Measurements from ENCODE around the gene SLC10A7.

SLC10A7 gene

DNA sequence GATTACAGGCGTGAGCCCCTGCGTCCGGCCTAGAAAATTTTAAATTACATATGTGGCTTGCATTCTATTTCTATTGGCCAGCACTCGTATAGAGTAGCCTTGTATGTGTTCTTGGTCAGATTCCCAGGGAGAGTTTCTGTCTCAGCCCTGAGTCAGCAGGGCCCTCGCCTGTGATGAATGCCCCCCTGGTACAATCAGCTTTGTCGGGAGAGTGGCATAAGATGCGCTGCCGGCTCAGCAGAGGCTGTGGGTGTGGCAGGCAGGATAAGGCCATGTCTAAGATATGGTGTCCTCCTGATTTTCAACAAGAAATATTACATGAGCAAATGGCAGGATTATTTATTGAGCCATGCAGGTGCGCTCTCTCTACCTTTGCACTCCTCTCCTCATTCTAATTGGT, 309.0 kb downstream of the SLC10A7 start:
- H3K27me3 ChIP-seq (ENCODE audit: control insufficient read depth, low read length) = 0 out of 2 replicates have a peak, but pooled peaks cover 10% of the 10 kb centered on the region
- H4K20me1 ChIP-seq (ENCODE audit: control insufficient read depth, insufficient read depth, low read depth, low read length) = no peaks in the 10 kb centered on the region
- H3K4me3 ChIP-seq (ENCODE audit: low read length) = no peak overlapping the region
- H3K27ac ChIP-seq (ENCODE audit: low read depth, low read length) = no peak overlapping the region
- H3K79me2 ChIP-seq (ENCODE audit: control insufficient read depth, low read length) = no peaks in the 10 kb centered on the region
- H3K4me2 ChIP-seq (ENCODE audit: low read length) = no peak overlapping the region
- no peaks in the 10 kb centered on the region for H3K36me3 ChIP-seq (ENCODE audit: control insufficient read depth, low read length)
- no peak for TF ChIP-seq EZH2phosphoT487 (IDR thresholded peaks at IDR 0.05; ENCODE audit: borderline replicate concordance, low read length)
- TF ChIP-seq, protein P1, sequence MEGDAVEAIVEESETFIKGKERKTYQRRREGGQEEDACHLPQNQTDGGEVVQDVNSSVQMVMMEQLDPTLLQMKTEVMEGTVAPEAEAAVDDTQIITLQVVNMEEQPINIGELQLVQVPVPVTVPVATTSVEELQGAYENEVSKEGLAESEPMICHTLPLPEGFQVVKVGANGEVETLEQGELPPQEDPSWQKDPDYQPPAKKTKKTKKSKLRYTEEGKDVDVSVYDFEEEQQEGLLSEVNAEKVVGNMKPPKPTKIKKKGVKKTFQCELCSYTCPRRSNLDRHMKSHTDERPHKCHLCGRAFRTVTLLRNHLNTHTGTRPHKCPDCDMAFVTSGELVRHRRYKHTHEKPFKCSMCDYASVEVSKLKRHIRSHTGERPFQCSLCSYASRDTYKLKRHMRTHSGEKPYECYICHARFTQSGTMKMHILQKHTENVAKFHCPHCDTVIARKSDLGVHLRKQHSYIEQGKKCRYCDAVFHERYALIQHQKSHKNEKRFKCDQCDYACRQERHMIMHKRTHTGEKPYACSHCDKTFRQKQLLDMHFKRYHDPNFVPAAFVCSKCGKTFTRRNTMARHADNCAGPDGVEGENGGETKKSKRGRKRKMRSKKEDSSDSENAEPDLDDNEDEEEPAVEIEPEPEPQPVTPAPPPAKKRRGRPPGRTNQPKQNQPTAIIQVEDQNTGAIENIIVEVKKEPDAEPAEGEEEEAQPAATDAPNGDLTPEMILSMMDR (IDR thresholded peaks at IDR 0.05; ENCODE audit: low read depth, low read length, poor library complexity, severe bottlenecking) = no peak
- H3F3A ChIP-seq (ENCODE audit: control insufficient read depth, insufficient read depth) = no peaks in the 10 kb centered on the region
- H3K4me1 ChIP-seq (ENCODE audit: control insufficient read depth, low read length) = no peaks in the 10 kb centered on the region
- no peaks in the 10 kb centered on the region for H3K9me3 ChIP-seq (ENCODE audit: control insufficient read depth, insufficient read depth, low read length)
- no peaks in the 10 kb centered on the region; the same call in 1 of the 2 replicates for H3K9me2 ChIP-seq (replicated peaks; ENCODE audit: control insufficient read depth, low read length)

DNA sequence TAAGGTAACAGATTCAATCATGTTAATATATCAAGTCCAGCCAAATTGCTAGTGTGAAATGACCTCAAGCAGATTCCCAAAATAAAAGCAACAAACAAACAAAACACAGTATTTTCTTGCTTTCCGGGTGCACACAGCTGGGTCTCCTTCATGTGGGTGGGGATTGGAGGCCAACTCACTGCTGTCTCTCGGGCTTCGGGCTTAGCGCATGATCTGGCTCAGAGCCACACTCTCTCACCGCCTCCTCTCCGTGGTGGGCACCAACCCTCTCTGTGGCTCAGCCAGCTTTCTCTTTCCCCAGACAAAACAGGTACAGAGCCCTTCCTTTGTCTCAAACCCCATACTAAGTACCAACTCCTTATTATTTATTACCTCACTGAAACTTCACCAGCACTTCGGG, 310.3 kb downstream of the SLC10A7 start:
- no peaks in the 10 kb centered on the region for H4K20me1 ChIP-seq (ENCODE audit: control insufficient read depth, insufficient read depth, low read depth, low read length)
- H3K27ac ChIP-seq (ENCODE audit: low read depth, low read length) = no peak overlapping the region
- H3F3A ChIP-seq (ENCODE audit: control insufficient read depth, insufficient read depth) = no peaks in the 10 kb centered on the region
- no peaks in the 10 kb centered on the region for H3K4me1 ChIP-seq (ENCODE audit: control insufficient read depth, low read length)
- TF ChIP-seq, protein P1 (IDR thresholded peaks at IDR 0.05; ENCODE audit: low read depth, low read length, poor library complexity, severe bottlenecking) = no peak
- TF ChIP-seq EZH2phosphoT487 (IDR thresholded peaks at IDR 0.05; ENCODE audit: borderline replicate concordance, low read length) = no peak
- H3K9me3 ChIP-seq (ENCODE audit: control insufficient read depth, insufficient read depth, low read length) = no peaks in the 10 kb centered on the region
- no peaks in the 10 kb centered on the region for H3K79me2 ChIP-seq (ENCODE audit: control insufficient read depth, low read length)
- no peaks in the 10 kb centered on the region; the same call in 1 of the 2 replicates for H3K9me2 ChIP-seq (replicated peaks; ENCODE audit: control insufficient read depth, low read length)
- H3K4me2 ChIP-seq (ENCODE audit: low read length) = no peak overlapping the region
- no peaks in the 10 kb centered on the region for H3K36me3 ChIP-seq (ENCODE audit: control insufficient read depth, low read length)
- no peak overlapping the region for H3K4me3 ChIP-seq (ENCODE audit: low read length)
- 0 out of 2 replicates have a peak, but pooled peaks cover 10% of the 10 kb centered on the region for H3K27me3 ChIP-seq (ENCODE audit: control insufficient read depth, low read length)

DNA sequence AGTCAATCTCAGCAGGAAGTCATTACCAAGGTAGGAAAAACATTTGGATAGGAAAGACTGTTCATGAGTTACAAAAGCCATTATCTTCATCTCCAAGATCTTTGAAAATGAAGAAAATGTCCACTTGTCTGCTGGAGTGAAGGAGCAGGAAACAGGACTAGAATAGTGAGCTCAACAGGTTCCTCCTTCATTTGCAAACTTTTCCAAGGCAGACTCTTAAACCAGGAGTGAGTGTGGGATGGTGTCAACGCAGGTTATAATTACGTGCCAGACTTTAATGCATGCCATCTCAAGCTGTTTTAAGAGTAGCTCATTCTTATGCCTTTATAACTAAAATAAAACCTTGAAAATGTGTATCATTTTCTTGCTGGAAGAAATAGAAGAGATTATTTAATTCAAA, 310.9 kb downstream of the SLC10A7 start:
- no peaks in the 10 kb centered on the region for H3K4me1 ChIP-seq (ENCODE audit: control insufficient read depth, low read length)
- H3K4me2 ChIP-seq (ENCODE audit: low read length) = no peak overlapping the region
- no peaks in the 10 kb centered on the region for H3K36me3 ChIP-seq (ENCODE audit: control insufficient read depth, low read length)
- H3K27ac ChIP-seq (ENCODE audit: low read depth, low read length) = no peak overlapping the region
- no peaks in the 10 kb centered on the region for H3K9me3 ChIP-seq (ENCODE audit: control insufficient read depth, insufficient read depth, low read length)
- no peak overlapping the region for H3K4me3 ChIP-seq (ENCODE audit: low read length)
- TF ChIP-seq, protein P1 (IDR thresholded peaks at IDR 0.05; ENCODE audit: low read depth, low read length, poor library complexity, severe bottlenecking) = no peak
- no peak for TF ChIP-seq EZH2phosphoT487 (IDR thresholded peaks at IDR 0.05; ENCODE audit: borderline replicate concordance, low read length)
- H4K20me1 ChIP-seq (ENCODE audit: control insufficient read depth, insufficient read depth, low read depth, low read length) = no peaks in the 10 kb centered on the region
- H3K79me2 ChIP-seq (ENCODE audit: control insufficient read depth, low read length) = no peaks in the 10 kb centered on the region
- no peaks in the 10 kb centered on the region for H3F3A ChIP-seq (ENCODE audit: control insufficient read depth, insufficient read depth)
- no peaks in the 10 kb centered on the region; the same call in 1 of the 2 replicates for H3K9me2 ChIP-seq (replicated peaks; ENCODE audit: control insufficient read depth, low read length)
- 0 out of 2 replicates have a peak, but pooled peaks cover 10% of the 10 kb centered on the region for H3K27me3 ChIP-seq (ENCODE audit: control insufficient read depth, low read length)

Measured in DOHH2 (cell line).